HPDE6-E6E7 (cell line): ENCODE results near the gene RTP3.

ENCODE experiments used
- DNase-seq: peaks from one replicate; pipeline ENCODE4 v3.0.0; 2011; ENCODE audit warnings: missing footprints; ENCODE audit errors: extremely low spot score

RTP3 gene

GRCh38 chr3:46497556-46498265, at the start of gene RTP3:
Gene RTP3 (plus strand): TSS chr3:46497976. CDS start chr3:46498063, 87 bp downstream.
- DNase-seq, result no peak

DNA sequence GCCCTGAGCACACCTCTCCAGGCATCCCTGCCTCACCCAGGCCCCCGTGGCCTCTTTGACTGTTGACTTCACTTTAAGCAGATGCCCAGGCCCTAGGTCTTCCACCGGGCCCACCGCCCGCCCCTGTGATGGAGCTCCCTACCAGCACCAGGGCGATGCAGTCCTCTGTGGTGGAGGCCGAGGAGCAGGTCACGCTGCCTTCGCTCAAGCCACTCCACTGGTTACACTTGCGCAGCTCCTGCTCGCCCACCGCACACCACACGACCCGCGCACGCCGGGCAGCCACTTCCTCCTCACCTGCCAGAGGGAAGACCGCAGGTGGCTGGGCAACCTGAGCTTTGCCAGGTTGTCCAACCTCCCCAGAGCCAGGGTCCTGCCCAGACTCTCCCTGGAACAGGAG, 49.1 kb upstream of the RTP3 start:
- no peak for DNase-seq

GRCh38 chr3:46449755-46450552, 47.8 kb upstream of the RTP3 start:
- no peak for DNase-seq

DNA sequence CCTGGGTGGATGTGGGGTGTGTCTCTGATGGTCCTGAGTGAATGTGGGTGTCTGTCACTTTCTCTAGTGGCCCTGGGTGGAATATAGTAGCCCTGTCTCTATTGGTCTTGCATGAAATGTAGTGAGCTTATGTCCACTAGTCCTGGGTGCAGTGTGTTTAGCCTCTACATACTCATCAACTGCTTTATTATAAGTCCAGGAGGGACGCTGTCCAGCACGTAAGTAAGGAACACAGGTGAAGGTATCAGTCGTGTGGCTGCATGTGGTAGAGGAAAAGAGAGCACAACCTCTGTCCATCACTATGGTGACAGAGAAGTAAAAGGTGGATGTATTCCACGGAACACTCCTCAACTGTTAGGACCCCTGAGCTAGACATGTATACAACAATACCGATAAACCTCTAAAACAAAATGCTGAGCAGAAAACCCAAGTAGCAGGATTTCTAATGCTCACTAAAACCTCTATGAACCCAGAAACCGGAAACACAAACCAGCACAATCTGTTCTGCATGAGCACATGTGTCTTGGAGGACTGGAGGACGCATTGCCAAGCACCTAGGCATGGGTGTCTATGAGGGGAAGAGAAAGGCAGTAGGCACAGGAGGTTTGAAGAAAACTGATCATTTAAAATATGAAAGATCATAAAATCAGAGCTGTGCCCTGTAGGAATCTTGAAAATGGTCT, 44.1 kb upstream of the RTP3 start:
- no peak for DNase-seq

DNA sequence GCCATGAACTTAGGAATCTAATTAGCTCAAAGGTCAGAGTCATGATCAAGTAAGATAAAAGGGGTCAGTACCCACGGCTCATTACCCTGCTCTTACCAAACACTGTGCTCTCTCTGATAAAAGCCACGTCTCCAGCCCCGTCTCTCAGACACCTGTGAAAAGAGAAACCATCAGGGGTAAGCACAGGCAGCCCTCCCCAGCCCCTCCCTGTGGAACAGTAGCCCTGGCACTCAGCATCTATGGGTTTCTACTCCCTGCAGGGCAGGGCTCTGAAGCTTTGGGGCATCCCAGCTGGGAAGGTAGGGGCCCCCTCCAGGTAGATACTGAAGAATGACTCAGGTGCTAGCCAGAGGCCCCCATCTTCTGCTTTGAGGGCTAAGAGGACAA, 43.6 kb upstream of the RTP3 start:
- no peak for DNase-seq

GRCh38 chr3:46454606-46455005, 43.2 kb upstream of the RTP3 start:
- no peak for DNase-seq

DNA sequence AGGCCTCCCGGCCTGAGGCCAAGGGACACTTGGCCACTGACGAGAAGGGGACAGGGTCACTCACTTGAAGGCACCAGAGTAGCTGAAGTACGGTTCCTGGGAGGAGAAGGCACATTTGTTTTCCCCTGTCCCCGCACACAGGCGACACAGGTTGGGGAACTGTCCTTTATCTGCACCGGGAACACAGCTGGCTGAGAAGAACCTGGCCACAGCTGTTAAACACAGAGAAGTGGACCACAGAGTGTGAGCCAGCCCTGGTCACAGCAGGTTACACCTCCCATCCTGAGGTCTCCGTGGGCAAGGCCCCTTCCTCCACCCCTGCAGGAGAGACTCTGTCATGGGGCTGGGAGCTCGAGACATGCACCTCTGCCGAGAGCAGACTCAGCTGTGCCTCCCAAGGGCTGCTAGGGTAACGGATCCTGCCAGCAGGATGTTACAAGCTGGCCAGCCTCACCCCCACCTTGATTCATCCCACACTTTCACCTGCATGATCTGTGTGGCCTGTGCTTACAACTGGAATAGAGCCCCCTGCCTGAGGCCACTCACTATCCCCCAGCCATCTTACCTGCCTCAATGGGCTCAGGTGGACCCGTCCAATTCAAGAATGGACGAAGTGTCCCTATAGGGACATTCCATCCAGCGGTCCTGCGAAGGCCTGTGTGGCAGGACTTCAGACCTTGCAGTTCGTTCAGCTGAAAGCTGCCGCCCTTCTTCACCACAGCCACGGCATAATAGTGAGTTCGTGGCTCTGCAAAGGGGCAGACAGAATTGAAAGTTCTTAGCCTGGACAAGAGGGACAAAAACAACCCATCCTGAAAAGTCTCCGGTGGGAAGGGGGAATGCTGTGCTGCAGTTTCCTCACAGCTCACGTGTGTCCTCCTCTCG, 42.3 kb upstream of the RTP3 start:
- DNase-seq, result no peak

DNA sequence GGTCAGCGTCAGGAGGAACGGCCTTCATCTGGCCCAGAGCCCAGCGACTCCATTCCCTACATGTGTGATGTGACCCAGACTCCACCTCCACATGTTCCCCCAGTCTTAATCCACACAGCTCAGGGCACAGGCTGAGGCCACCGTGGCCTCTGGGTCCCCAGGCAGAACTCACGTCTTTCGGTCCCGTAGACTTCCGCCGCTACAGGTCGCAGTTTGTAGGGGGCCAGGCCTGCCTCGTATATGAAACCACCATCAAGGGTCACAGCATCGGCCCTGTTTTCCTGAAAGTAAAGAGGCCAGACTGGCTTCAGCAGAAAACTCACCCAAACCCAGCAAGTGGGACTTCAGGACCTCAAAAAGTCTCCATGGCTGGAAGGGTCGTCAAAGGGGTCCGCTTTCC, 41.7 kb upstream of the RTP3 start:
- no peak for DNase-seq

- no peak for DNase-seq
These were observed 37.7 kb upstream of the RTP3 start for GRCh38 chr3:46460051-46460450.

DNA sequence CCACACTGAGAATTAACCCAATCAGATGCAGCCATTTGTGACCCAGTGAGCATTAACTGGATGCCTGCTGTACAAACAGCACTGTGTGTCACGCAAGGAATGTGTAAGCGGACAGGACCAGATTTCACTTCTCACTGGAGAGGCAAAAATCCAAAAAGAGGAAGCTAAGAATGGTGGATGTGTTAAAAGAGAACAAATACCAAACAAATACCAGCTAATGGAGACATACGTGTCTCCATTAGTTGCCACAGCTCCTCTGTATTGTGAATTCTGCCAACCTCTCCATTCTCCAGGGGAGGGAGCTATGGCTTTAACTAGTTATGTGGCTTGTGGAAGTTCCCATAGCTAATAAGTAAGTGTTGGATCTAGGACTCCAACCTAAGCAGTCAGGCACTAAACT, 35.7 kb upstream of the RTP3 start:
- no peak for DNase-seq

DNA sequence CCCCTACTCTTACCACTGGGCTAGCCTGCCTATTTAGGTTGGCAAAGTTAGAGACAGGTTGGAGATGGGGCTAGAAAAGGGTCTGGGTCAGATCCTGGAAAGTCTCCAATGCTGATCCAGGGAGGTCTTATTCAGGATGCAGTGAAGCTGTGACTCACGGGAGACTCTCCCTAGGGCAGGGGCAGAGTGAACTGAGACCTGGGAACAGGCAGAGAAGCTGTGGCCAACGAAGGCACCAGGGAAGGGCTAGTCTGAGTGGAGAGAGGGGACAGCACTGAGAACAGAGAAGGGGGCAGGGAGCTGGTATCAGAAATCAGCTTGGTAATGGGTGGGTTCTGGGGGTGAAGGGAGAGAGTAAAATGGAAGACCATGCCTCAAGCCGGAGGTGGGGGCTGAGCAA, 35.3 kb upstream of the RTP3 start:
- no peak for DNase-seq

DNA sequence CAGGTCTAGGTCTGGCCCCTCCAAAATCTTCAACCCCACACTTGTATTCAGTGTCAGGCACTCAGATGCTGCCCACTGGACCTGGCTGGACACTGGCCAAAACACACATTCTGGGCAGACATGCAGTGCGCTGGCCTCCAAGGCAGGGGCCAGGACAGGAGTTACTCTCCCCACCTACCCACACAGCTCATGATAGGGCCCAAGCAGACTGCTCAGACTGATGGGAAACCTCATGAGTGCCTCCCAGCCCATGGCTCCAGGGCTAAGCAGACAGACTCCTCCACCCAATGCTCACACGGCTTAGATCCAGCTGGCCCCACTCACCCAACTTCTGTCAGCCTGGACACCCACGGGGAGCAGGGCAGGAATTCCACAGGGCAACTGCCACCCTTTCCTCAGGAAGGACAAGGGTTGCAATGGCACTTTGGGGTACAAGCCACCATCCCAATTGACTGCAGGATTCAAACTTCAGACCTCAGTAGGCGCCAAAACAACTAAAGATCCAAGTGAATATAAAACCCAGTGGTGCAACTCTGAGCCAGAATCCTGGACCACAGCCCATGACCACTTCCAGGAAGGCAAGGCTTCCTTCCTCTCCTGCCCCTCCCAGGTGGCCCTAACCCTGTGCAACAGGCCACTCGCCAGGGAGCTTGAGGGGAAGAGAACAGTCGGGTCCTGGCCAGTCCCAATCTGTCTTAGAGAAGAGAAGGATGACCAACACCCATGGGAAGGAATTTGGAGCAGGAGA, 34.5 kb upstream of the RTP3 start:
- no peak for DNase-seq

DNA sequence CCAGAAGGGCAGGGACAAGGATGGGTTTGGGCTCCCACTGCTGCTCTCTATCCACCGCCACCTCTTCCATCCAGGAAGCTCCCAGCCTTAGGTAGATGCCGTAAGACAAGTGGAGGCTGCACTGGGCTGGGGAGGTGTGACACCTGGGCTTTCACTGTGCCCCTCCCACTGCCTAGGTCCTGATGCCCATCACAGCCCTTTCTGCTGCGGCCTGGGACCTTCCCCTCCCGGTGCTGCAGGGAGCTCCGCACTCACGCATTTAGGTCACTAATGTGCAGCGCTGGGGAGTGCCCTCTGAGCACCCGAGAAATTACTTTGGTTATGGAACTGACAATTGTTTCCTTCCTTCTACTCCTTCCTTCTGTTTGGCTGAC, 33.9 kb upstream of the RTP3 start:
- no peak for DNase-seq

DNA sequence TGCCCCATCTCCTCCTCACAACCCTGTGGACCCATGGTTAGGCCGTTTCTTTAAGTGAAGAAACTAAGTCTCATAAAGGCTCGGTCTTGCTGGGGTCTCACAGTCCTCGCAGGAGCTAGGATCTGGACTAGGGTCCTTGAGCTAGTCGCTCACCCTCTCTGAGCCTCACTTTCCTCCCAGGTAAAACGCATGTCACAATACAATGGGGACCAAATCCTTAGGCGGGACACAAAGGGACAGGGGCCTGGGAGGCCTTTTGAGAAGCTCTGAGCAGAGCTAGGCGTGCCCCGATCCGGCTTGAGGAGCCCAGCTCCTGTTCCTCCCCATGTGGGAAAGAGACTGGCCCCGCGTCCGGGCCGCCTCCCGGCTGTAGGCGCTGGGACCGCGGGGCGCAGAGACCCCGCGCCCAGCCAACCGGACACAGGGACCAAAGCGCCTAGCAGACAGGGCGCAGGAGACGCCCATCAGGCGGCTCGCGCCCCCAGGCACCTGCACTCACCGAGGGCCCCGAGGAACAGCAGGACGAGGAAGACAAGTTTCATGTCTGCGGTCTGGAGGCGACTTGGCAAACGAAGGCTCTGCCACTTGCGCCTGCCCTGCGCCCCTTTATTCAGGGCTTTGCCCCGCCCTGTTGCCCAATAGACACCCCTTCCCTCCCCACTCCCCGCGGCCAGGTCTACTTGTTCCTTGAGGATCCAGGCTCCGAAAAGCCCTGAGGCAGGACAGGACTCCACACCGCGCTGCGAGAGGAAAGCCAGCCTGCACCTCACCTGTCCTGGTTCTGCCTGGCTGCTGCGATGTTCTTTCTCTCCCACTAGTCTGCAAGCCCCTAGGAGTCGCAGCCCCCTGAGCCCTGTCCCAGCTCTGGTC, 33.2 kb upstream of the RTP3 start, which contains the start of gene LTF:
Gene LTF, minus strand, starts transcription at position 580 of the 870 bp plus-strand sequence. Its CDS starts 38 bp downstream, at position 542.
- no peak for DNase-seq

GRCh38 chr3:46465196-46465520, 32.6 kb upstream of the RTP3 start:
- no peak for DNase-seq

DNA sequence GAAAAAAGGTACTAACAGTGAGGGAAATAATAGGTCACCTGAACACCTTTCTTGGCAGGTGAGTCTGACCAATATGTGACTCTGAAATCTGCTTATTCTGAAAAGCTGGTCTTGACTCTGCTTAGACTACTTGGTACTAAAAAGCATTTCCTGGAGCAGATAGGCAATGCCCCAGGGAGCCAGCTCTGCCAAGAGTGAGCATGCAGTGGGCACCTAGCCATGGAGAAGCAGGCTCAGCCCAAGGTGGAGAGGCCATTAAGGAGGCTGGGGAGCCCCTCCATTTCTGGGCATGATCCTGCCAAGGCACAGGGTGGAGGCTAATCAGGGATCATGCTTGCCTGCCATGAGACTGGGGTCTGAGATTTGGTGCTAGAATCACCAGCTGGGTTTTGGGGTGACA, 31.5 kb upstream of the RTP3 start:
- no peak for DNase-seq

- no peak for DNase-seq
These were observed 30.8 kb upstream of the RTP3 start for GRCh38 chr3:46466871-46467403.

- DNase-seq, result no peak
These were observed 30.2 kb upstream of the RTP3 start for GRCh38 chr3:46467562-46467961.

- no peak for DNase-seq
These were observed 28.8 kb upstream of the RTP3 start for GRCh38 chr3:46468753-46469600.
